PC-3 (cell line): ENCODE measurements around the gene PSAP. TPM values are rescaled to one million over a fixed set of nuclear protein-coding genes. Genes with fewer than 3 reads are reported as not detected.

Source experiments
- ATAC-seq: fragments of 200-7000 bp; cut with Tn5 transposase; 2 replicates; pipeline ENCODE4 v1.9.1; 2020; ENCODE audit warnings: mild to moderate bottlenecking, moderate library complexity
- BruUV-seq: library from RNA; stranded (reverse); fragments of 400-500 nt; replicated peaks from 2 replicates; lab custom pipeline; 2021; lab: Mats Ljungman, UMichigan
- CTCF ChIA-PET: fragments of 300-600 bp; sonication (Branson Sonifier 250); formaldehyde crosslinking; loops from one replicate; lab custom pipeline; 2022; ENCODE audit warnings: antibody characterized with exemption; lab: Charles Lee
- POLR2A ChIA-PET: fragments of 300-600 bp; sonication (Branson Sonifier 250); formaldehyde crosslinking; loops from one replicate; lab custom pipeline; 2022; ENCODE audit warnings: antibody characterized with exemption; ENCODE audit not compliant: unreplicated experiment; lab: Charles Lee
- DNase-seq: peaks from one replicate; pipeline ENCODE4 v3.0.0-alpha.2; 2015
- H2AFZ ChIP-seq: fragments of 300-600 bp; sonication (generic); 2 replicates; pipeline ENCODE4 v1.6.0; 2016; ENCODE audit warnings: antibody characterized with exemption, low read length
- H3F3A ChIP-seq: fragments of 300-600 bp; sonication (generic); one replicate; pipeline ENCODE4 v1.6.0; 2017; ENCODE audit warnings: antibody characterized with exemption, low read length, control low read depth, mild to moderate bottlenecking; ENCODE audit not compliant: unreplicated experiment
- H3K27ac ChIP-seq: fragments of 300-600 bp; sonication (generic); 2 replicates; pipeline ENCODE4 v1.5.1; 2016; ENCODE audit warnings: mild to moderate bottlenecking, low read length
- H3K27me3 ChIP-seq: fragments of 300-600 bp; sonication (generic); 2 replicates; pipeline ENCODE4 v1.6.1; 2016; ENCODE audit warnings: low read length, mixed read lengths
- H3K36me3 ChIP-seq: fragments of 300-600 bp; sonication (generic); 2 replicates; pipeline ENCODE4 v1.6.1; 2016; ENCODE audit warnings: low read depth, mixed run types, low read length, mixed read lengths
- H3K4me1 ChIP-seq: fragments of 300-600 bp; sonication (generic); 2 replicates; pipeline ENCODE4 v1.5.1; 2016; ENCODE audit warnings: low read length; ENCODE audit not compliant: insufficient read depth
- H3K4me2 ChIP-seq: fragments of 300-600 bp; sonication (generic); 2 replicates; pipeline ENCODE4 v1.6.0; 2016; ENCODE audit warnings: low read length
- H3K4me3 ChIP-seq: fragments of 300-600 bp; sonication (generic); 2 replicates; pipeline ENCODE4 v1.5.1; 2016; ENCODE audit warnings: mild to moderate bottlenecking, low read length, mixed read lengths
- H3K79me2 ChIP-seq: fragments of 300-600 bp; sonication (generic); 2 replicates; pipeline ENCODE4 v1.6.1; 2017; ENCODE audit warnings: low read length, mixed read lengths
- H3K9ac ChIP-seq: fragments of 300-600 bp; sonication (generic); 2 replicates; pipeline ENCODE4 v1.6.0; 2016; ENCODE audit warnings: mild to moderate bottlenecking, low read length
- H3K9me2 ChIP-seq: fragments of 300-600 bp; sonication (generic); replicated peaks from 2 replicates; pipeline ENCODE4 v1.6.1; 2016; ENCODE audit warnings: mixed run types, low read length, mixed read lengths
- H3K9me3 ChIP-seq: fragments of 300-600 bp; sonication (generic); 2 replicates; pipeline ENCODE4 v1.6.1; 2016; ENCODE audit warnings: low read length, mixed read lengths
- H4K20me1 ChIP-seq: fragments of 300-600 bp; sonication (generic); 2 replicates; pipeline ENCODE4 v1.6.1; 2016; ENCODE audit warnings: low read length, mixed read lengths
- EZH2 ChIP-seq: fragments of 300-600 bp; sonication (generic); IDR thresholded peaks from one replicate; pipeline ENCODE4 v1.6.1; 2017; ENCODE audit warnings: antibody characterized with exemption, mild to moderate bottlenecking, low read length; ENCODE audit not compliant: unreplicated experiment
- EZH2phosphoT487 ChIP-seq: fragments of 300-600 bp; sonication (generic); IDR thresholded peaks from 2 replicates; pipeline ENCODE4 v1.6.1; 2018; ENCODE audit warnings: mild to moderate bottlenecking, antibody characterized with exemption, low read length, borderline replicate concordance
- intact Hi-C: fragments of 100-400 bp; cut with micrococcal nuclease; formaldehyde crosslinking; loops from 2 replicates; pipeline ENCODE4 v1.9.0; 2023
- total RNA-seq: library from RNA; depleted of rRNA; stranded (reverse); fragments of >200 nt; gene quantifications from 2 replicates; pipeline ENCODE4 v1.2.3, GENCODE V29; 2014
- TF ChIP-seq, protein P1 (sequence below): fragments of 300-600 bp; sonication (generic); conservative IDR thresholded peaks from 2 replicates; pipeline ENCODE4 v1.5.1; 2017; ENCODE audit warnings: antibody characterized with exemption, low read depth, mild to moderate bottlenecking, low read length

The PSAP gene
- total RNA-seq, 1 experiment from 2014 or later = 334 TPM

DNA sequence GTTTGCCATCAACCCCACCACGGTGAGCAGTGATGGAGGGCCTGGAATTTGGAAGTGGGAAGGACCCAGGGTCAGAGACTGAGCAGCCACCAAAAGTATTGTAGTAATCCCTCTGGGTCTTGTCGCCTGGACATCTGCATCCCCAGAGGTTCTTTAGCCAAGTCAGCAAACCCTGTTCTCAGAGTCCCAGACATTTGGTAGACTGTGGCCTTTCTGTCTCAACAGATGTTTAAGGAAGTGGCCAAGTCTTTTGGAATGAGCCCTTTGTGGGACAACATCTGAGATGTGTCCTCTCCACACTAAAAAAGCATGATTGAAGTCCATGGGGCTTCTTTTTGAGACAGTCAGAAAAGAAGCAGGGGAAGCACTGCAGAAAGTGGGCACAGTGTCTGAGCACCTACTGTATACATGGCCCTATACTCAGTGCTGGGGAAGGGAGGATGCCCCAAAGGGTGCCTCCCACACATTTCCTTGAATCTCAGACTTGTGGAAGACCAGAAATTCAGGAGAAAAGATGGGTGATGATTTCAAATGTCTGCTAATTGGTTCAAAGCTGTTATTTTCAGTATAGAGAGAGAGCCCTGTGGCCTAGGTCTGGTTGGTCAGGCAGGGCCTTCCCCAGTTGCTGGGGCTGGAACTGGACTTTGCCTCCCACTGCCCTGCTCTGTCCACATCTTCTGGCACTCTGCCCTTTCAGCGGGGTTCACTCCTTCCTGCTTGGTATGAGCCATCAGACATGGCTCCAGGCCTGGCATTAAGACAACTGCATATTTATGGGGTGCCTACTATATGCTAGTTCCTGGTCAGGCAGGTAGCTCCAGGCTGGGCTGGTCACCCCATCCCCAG is 51.2 kb downstream of the PSAP start:
- Histone ChIP-seq H3K79me2 (no peaks in the 10 kb centered on the region), H3K9me2 (no peaks in the 10 kb centered on the region), H3K9me3 (no peaks in the 10 kb centered on the region), H3F3A (no peaks in the 10 kb centered on the region), H3K36me3 (no peaks in the 10 kb centered on the region), H3K9ac (no peak overlapping the region), H3K4me3 (no peak overlapping the region), H3K4me1 (no peaks in the 10 kb centered on the region), H3K27ac (no peak overlapping the region), H3K27me3 (no peaks in the 10 kb centered on the region), H4K20me1 (no peaks in the 10 kb centered on the region), H3K4me2 (no peak overlapping the region), H2AFZ (no peak overlapping the region)
- ATAC-seq (no peak), DNase-seq (no peak)
- intact Hi-C loops = no loop called here
- CTCF ChIA-PET = no interaction called here
- no TSS peak for BruUV-seq
- POLR2A ChIA-PET = no interaction called here
- TF ChIP-seq, protein P1, sequence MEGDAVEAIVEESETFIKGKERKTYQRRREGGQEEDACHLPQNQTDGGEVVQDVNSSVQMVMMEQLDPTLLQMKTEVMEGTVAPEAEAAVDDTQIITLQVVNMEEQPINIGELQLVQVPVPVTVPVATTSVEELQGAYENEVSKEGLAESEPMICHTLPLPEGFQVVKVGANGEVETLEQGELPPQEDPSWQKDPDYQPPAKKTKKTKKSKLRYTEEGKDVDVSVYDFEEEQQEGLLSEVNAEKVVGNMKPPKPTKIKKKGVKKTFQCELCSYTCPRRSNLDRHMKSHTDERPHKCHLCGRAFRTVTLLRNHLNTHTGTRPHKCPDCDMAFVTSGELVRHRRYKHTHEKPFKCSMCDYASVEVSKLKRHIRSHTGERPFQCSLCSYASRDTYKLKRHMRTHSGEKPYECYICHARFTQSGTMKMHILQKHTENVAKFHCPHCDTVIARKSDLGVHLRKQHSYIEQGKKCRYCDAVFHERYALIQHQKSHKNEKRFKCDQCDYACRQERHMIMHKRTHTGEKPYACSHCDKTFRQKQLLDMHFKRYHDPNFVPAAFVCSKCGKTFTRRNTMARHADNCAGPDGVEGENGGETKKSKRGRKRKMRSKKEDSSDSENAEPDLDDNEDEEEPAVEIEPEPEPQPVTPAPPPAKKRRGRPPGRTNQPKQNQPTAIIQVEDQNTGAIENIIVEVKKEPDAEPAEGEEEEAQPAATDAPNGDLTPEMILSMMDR = no peak
- TF ChIP-seq EZH2 = no peak
- no peak for TF ChIP-seq EZH2phosphoT487

DNA sequence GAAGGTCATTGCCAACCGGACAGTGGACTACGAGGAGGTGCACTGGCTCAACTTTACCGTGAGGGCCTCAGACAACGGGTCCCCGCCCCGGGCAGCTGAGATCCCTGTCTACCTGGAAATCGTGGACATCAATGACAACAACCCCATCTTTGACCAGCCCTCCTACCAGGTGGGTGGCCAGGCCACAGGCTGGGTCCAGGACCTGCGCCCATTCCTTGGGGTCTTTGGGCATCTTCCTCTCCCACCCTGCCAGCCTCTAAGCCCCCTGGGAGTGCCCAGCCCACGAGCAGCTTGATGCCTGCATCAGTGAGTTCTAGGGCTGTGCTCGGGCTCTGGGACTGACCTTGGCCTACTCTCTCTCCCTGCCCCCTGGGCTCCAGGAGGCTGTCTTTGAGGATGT is 51.9 kb downstream of the PSAP start:
- H3K27ac ChIP-seq = no peak overlapping the region
- no peak overlapping the region for H2AFZ ChIP-seq
- H3K9me3 ChIP-seq = no peaks in the 10 kb centered on the region
- POLR2A ChIA-PET = no interaction called here
- no peak overlapping the region for H3K4me2 ChIP-seq
- no TSS peak for BruUV-seq
- no peaks in the 10 kb centered on the region for H4K20me1 ChIP-seq
- no peak overlapping the region for H3K9ac ChIP-seq
- TF ChIP-seq EZH2 (no peak), EZH2phosphoT487 (no peak)
- TF ChIP-seq, protein P1 = no peak
- no peak overlapping the region for H3K4me3 ChIP-seq
- intact Hi-C loops = no loop called here
- no peaks in the 10 kb centered on the region for H3K27me3 ChIP-seq
- no peak for DNase-seq
- H3F3A ChIP-seq = no peaks in the 10 kb centered on the region
- H3K36me3 ChIP-seq = no peaks in the 10 kb centered on the region
- H3K4me1 ChIP-seq = no peaks in the 10 kb centered on the region
- H3K79me2 ChIP-seq = no peaks in the 10 kb centered on the region
- CTCF ChIA-PET = no interaction called here
- ATAC-seq = no peak
- no peaks in the 10 kb centered on the region for H3K9me2 ChIP-seq

GRCh38 chr10:71798308-71798624 is 52.8 kb downstream of the PSAP start:
- Histone ChIP-seq H3F3A (no peaks in the 10 kb centered on the region), H3K79me2 (no peaks in the 10 kb centered on the region), H3K27me3 (no peaks in the 10 kb centered on the region), H3K36me3 (no peaks in the 10 kb centered on the region), H3K9me2 (no peaks in the 10 kb centered on the region), H3K4me1 (no peaks in the 10 kb centered on the region), H3K4me3 (no peak overlapping the region), H2AFZ (no peak overlapping the region), H3K27ac (no peak overlapping the region), H3K9ac (no peak overlapping the region), H3K9me3 (no peaks in the 10 kb centered on the region), H3K4me2 (no peak overlapping the region), H4K20me1 (no peaks in the 10 kb centered on the region)
- POLR2A ChIA-PET = no interaction called here
- CTCF ChIA-PET = no interaction called here
- intact Hi-C loops = no loop called here
- ATAC-seq = no peak
- no peak for DNase-seq
- no TSS peak for BruUV-seq
- no peak for TF ChIP-seq EZH2
- TF ChIP-seq, protein P1 = no peak
- no peak for TF ChIP-seq EZH2phosphoT487
